Upper lobe of left lung (tissue), 4 donors: ENCODE measurements around the gene HDAC7.
A peak's percentile ranks its signal among the peaks of the same experiment; 100 is the strongest.

Experiments used
- CTCF ChIP-seq, 6 experiments: fragments of 450-650 bp in 4 of 6; fragments of 200-600 bp in 2 of 6; sonication (generic) in 2 of 6; IDR thresholded peaks; one replicate each; pipeline ENCODE4 v1.5.1; 2016 to 2019; ENCODE audit warnings: antibody characterized with exemption in 6 of 6
- EP300 ChIP-seq, 4 donors: sonication (generic); formaldehyde crosslinking; IDR thresholded peaks; one replicate each; pipeline ENCODE4 v1.5.1; 2017; ENCODE audit warnings: antibody characterized with exemption in 4 of 4, control low read depth in 2 of 4
- POLR2A ChIP-seq, 4 donors: fragments of 450-650 bp; IDR thresholded peaks; one replicate each; pipeline ENCODE4 v1.5.1; 2016 to 2017; ENCODE audit warnings: antibody characterized with exemption in 4 of 4, mild to moderate bottlenecking in 2 of 4
- POLR2AphosphoS5 ChIP-seq, 2 donors: sonication (generic); formaldehyde crosslinking; IDR thresholded peaks; one replicate each; pipeline ENCODE4 v1.5.1; 2017; ENCODE audit warnings: antibody characterized with exemption in 2 of 2

GRCh38 chr12:47740606-47741339 is 78.9 kb downstream of the HDAC7 start:
- no peak for TF ChIP-seq POLR2A (IDR thresholded peaks at IDR 0.05)
- TF ChIP-seq EP300 (IDR thresholded peaks at IDR 0.05) = no peak
- TF ChIP-seq CTCF (IDR thresholded peaks at IDR 0.05) = no peak
- peak in 1 of 2 donors; percentile 47 for TF ChIP-seq POLR2AphosphoS5 (IDR thresholded peaks at IDR 0.05)
